Neuron (in vitro differentiated cells): ENCODE measurements around the gene PRR14L.
"Not testable (repeated sequence)": the region's sequence is repeated elsewhere in the genome, so short reads cannot be mapped to it uniquely, and the experiment has no call there.

Experiments
- H2AFZ ChIP-seq: one replicate; pipeline ENCODE4 v1.6.1; 2013; ENCODE audit warnings: low read depth, mild to moderate bottlenecking, inconsistent platforms, low read length, moderate library complexity
- H3K27me3 ChIP-seq: one replicate; pipeline ENCODE4 v1.6.1; 2013; ENCODE audit warnings: low read length; ENCODE audit not compliant: insufficient read depth
- H3K36me3 ChIP-seq: one replicate; pipeline ENCODE4 v1.6.1; 2013; ENCODE audit warnings: low read length; ENCODE audit not compliant: insufficient read depth
- H3K4me1 ChIP-seq: one replicate; pipeline ENCODE4 v1.6.1; 2013; ENCODE audit warnings: low read length; ENCODE audit not compliant: insufficient read depth
- H3K4me3 ChIP-seq: 2 replicates; pipeline ENCODE4 v1.5.1; 2013; ENCODE audit warnings: mild to moderate bottlenecking, low read length, moderate library complexity
- H3K9me3 ChIP-seq: one replicate; pipeline ENCODE4 v1.6.1; 2013; ENCODE audit warnings: low read length

PRR14L gene

GRCh38 chr22:31734512-31734911, 15.4 kb downstream of the PRR14L start:
- Histone ChIP-seq H3K4me3 (no peak overlapping the region), H3K27me3 (no peaks in the 10 kb centered on the region), H2AFZ (no peak overlapping the region), H3K4me1 (no peaks in the 10 kb centered on the region), H3K36me3 (peaks cover 29% of the 10 kb centered on the region), H3K9me3 (no peaks in the 10 kb centered on the region)

GRCh38 chr22:31733580-31734079, 16.3 kb downstream of the PRR14L start:
- H3K36me3 ChIP-seq: peaks cover 22% of the 10 kb centered on the region
- H2AFZ ChIP-seq: no peak overlapping the region
- H3K9me3 ChIP-seq: no peaks in the 10 kb centered on the region
- no peaks in the 10 kb centered on the region for H3K27me3 ChIP-seq
- H3K4me3 ChIP-seq: no peak overlapping the region
- H3K4me1 ChIP-seq: no peaks in the 10 kb centered on the region

GRCh38 chr22:31732089-31732829, 17.7 kb downstream of the PRR14L start:
- no peak overlapping the region for H2AFZ ChIP-seq
- no peak overlapping the region for H3K4me3 ChIP-seq
- peaks cover 16% of the 10 kb centered on the region for H3K36me3 ChIP-seq
- H3K9me3 ChIP-seq: no peaks in the 10 kb centered on the region
- H3K27me3 ChIP-seq: no peaks in the 10 kb centered on the region
- H3K4me1 ChIP-seq: no peaks in the 10 kb centered on the region

- Histone ChIP-seq H3K4me1 (no peaks in the 10 kb centered on the region), H3K36me3 (peaks cover 20% of the 10 kb centered on the region), H3K9me3 (no peaks in the 10 kb centered on the region), H2AFZ (no peak overlapping the region), H3K4me3 (no peak overlapping the region), H3K27me3 (no peaks in the 10 kb centered on the region)
Measured at GRCh38 chr22:31730344-31730711, 19.6 kb downstream of the PRR14L start.

GRCh38 chr22:31728857-31729256, 21.1 kb downstream of the PRR14L start:
- Histone ChIP-seq H3K4me3 (no peak overlapping the region), H2AFZ (no peak overlapping the region), H3K4me1 (no peaks in the 10 kb centered on the region), H3K27me3 (no peaks in the 10 kb centered on the region), H3K9me3 (peaks cover 8% of the 10 kb centered on the region), H3K36me3 (peaks cover 26% of the 10 kb centered on the region)

- Histone ChIP-seq H2AFZ (no peak overlapping the region), H3K36me3 (peaks cover 31% of the 10 kb centered on the region), H3K27me3 (no peaks in the 10 kb centered on the region), H3K4me1 (no peaks in the 10 kb centered on the region), H3K9me3 (peaks cover 8% of the 10 kb centered on the region), H3K4me3 (no peak overlapping the region)
Measured at GRCh38 chr22:31726692-31727091, 23.2 kb downstream of the PRR14L start.

- H3K36me3 ChIP-seq: peaks cover 49% of the 10 kb centered on the region
- H3K27me3 ChIP-seq: no peaks in the 10 kb centered on the region
- H3K4me3 ChIP-seq: no peak overlapping the region
- no peak overlapping the region for H2AFZ ChIP-seq
- no peaks in the 10 kb centered on the region for H3K4me1 ChIP-seq
- H3K9me3 ChIP-seq: peaks cover 8% of the 10 kb centered on the region
Measured at GRCh38 chr22:31723723-31724122, 26.2 kb downstream of the PRR14L start.

- Histone ChIP-seq H2AFZ (no peak overlapping the region), H3K36me3 (peaks cover 66% of the 10 kb centered on the region), H3K4me1 (no peaks in the 10 kb centered on the region), H3K4me3 (no peak overlapping the region), H3K9me3 (peaks cover 6% of the 10 kb centered on the region), H3K27me3 (no peaks in the 10 kb centered on the region)
Measured at GRCh38 chr22:31719850-31720471, 30.0 kb downstream of the PRR14L start.

GRCh38 chr22:31715147-31715778, 34.7 kb downstream of the PRR14L start:
- H3K36me3 ChIP-seq: peaks cover 82% of the 10 kb centered on the region
- H2AFZ ChIP-seq: no peak overlapping the region

GRCh38 chr22:31711226-31711625, 38.7 kb downstream of the PRR14L start:
- not testable (repeated sequence) for H3K4me3 ChIP-seq, H3K9me3 ChIP-seq, H2AFZ ChIP-seq, H3K4me1 ChIP-seq, H3K27me3 ChIP-seq
- H3K36me3 ChIP-seq: peaks cover 68% of the 10 kb centered on the region

More at GRCh38 chr22:31715147-31715778, 34.7 kb downstream of the PRR14L start:
- no peaks in the 10 kb centered on the region for H3K27me3 ChIP-seq
- H3K4me3 ChIP-seq: no peak overlapping the region
- H3K4me1 ChIP-seq: no peaks in the 10 kb centered on the region
- H3K9me3 ChIP-seq: peaks cover 3% of the 10 kb centered on the region

GRCh38 chr22:31707519-31707918, 42.4 kb downstream of the PRR14L start:
- Histone ChIP-seq H3K4me3 (no peak overlapping the region), H3K9me3 (no peaks in the 10 kb centered on the region), H3K36me3 (peaks cover 59% of the 10 kb centered on the region), H3K4me1 (no peaks in the 10 kb centered on the region), H2AFZ (no peak overlapping the region), H3K27me3 (no peaks in the 10 kb centered on the region)

GRCh38 chr22:31695423-31695822, 54.5 kb downstream of the PRR14L start:
- H3K4me1 ChIP-seq: no peaks in the 10 kb centered on the region
- no peaks in the 10 kb centered on the region for H3K27me3 ChIP-seq
- H3K4me3 ChIP-seq: no peak overlapping the region
- H3K36me3 ChIP-seq: peaks cover 61% of the 10 kb centered on the region
- peaks cover 6% of the 10 kb centered on the region for H3K9me3 ChIP-seq
- no peak overlapping the region for H2AFZ ChIP-seq

GRCh38 chr22:31694046-31694445, 55.9 kb downstream of the PRR14L start:
- H3K27me3 ChIP-seq, H3K4me3 ChIP-seq, H3K9me3 ChIP-seq, H3K4me1 ChIP-seq, H2AFZ ChIP-seq: not testable (repeated sequence)
- peaks cover 51% of the 10 kb centered on the region for H3K36me3 ChIP-seq
